ENCODE measurements around the gene DRC7. TPM values are rescaled to one million over a fixed set of nuclear protein-coding genes. Genes with fewer than 3 reads are reported as not detected.
A peak's percentile ranks its signal among the peaks of the same experiment; 100 is the strongest.

The DRC7 gene
- total RNA-seq, 4 donors from 2014 or later = 0.22 to 7.1 TPM; not detected in 2

DNA sequence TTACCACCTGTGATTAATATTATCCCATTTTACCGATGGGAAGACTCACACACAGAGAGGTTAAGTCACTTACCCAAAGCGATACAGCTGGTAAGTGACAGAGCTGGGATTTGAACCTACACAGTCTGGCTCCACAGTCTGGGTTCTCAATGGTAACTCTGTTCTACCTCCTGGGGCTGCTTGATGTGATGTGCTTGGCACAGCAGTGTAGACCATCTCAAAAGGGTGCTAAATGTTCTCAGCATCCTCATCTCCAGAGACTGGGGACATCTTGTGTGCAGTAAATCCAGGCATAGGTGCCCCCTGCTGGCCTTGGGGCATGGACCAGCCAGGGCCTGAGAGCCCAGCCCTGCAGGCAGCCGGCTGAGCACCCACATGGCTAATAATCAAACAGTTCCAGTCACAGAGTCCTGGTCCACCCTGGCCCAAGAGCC is 25.6 kb downstream of the DRC7 start:
- H3K27me3 ChIP-seq = no peaks in the 10 kb centered on the region
- no peak for TF ChIP-seq POLR2A (IDR thresholded peaks at IDR 0.05)
- TF ChIP-seq, protein P1, sequence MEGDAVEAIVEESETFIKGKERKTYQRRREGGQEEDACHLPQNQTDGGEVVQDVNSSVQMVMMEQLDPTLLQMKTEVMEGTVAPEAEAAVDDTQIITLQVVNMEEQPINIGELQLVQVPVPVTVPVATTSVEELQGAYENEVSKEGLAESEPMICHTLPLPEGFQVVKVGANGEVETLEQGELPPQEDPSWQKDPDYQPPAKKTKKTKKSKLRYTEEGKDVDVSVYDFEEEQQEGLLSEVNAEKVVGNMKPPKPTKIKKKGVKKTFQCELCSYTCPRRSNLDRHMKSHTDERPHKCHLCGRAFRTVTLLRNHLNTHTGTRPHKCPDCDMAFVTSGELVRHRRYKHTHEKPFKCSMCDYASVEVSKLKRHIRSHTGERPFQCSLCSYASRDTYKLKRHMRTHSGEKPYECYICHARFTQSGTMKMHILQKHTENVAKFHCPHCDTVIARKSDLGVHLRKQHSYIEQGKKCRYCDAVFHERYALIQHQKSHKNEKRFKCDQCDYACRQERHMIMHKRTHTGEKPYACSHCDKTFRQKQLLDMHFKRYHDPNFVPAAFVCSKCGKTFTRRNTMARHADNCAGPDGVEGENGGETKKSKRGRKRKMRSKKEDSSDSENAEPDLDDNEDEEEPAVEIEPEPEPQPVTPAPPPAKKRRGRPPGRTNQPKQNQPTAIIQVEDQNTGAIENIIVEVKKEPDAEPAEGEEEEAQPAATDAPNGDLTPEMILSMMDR (IDR thresholded peaks at IDR 0.05) = peak in 5 of 6 experiments; percentile 19 to 57 (median 53)
- 55 to 67% methylated on average over 3 of the region's 3 CpGs for WGBS, 2 donors
- no peaks in the 10 kb centered on the region for H3K4me1 ChIP-seq
- DNase-seq = peak; percentile 63 to 69
- no peak overlapping the region for H3K27ac ChIP-seq
- no peaks in the 10 kb centered on the region for H3K36me3 ChIP-seq
- H3K9me3 ChIP-seq = no peaks in the 10 kb centered on the region
- intact Hi-C loops (cut with DNase I) = loop anchor here (10.0 kb wide), 1 partner anchor 145 kb away; no protein-coding TSS in a partner anchor
- H3K4me3 ChIP-seq (replicated peaks in 1 of 3) = no peak overlapping the region

DNA sequence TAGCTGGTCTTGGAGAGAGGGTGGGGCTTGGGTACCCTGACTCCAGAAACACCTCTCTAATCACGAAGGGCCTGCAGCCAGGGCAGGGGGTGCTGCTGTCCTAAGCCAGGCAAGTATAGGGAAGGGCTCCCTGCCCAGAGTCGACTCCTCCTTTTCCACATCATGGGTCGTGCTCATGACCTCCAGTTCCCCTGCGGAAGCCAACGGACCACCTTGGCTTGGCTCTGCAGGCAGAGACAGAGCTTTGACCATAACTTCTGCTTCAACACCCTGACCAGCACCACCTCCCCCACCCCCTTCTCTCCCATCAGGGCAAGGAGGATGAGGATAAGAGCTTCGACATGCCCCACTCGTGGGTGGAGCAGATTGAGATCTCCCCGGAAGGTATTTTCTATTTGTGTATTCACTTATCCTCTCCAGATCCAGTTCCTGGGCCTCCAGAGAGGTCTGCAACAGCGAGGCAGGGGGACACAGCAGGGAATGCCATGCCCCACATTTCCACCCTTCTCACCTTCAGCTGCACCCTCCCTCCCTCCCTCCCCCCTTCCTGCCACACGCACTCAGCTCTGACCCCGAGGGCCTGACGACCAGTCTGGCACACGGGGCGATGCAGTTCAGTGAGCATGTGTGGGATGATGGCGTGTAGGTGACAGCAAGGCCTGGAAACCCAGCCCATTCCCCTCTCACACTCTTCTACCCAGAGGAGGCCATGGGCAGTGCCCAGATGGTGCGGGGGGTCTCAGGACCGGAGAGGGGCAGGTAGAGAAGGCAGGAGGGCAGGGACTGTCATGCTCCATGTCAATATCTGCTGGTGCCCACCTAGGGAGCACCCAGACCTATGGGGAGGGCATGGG is 27.0 kb downstream of the DRC7 start:
- no peak for DNase-seq
- intact Hi-C loops (cut with DNase I) = loop anchor here (10.0 kb wide), 1 partner anchor 147 kb away; no protein-coding TSS in a partner anchor
- TF ChIP-seq POLR2A (IDR thresholded peaks at IDR 0.05) = no peak
- TF ChIP-seq, protein P1 (IDR thresholded peaks at IDR 0.05) = no peak

DNA sequence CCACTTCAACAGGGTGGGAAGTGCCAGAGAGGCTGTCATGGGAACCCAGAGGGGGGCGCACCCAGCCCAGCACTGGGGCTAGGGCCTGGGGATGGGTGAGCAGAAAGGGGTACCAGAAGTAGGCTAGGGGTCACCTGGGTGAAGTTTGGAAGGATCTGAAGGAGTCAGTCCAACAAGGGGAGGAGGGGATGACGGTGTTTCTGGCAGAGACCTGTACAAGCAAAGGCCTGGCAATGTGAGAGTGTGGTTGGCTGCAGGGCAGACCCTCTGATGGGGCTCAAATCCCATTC is 27.5 kb downstream of the DRC7 start:
- no peaks in the 10 kb centered on the region for H3K9me3 ChIP-seq
- DNase-seq = no peak
- intact Hi-C loops (cut with DNase I) = loop anchor here (10.0 kb wide), 1 partner anchor 147 kb away; no protein-coding TSS in a partner anchor
- no peak overlapping the region for H3K4me3 ChIP-seq (replicated peaks in 1 of 3)
- no peak for TF ChIP-seq POLR2A (IDR thresholded peaks at IDR 0.05)
- TF ChIP-seq, protein P1 (IDR thresholded peaks at IDR 0.05) = no peak
- no peaks in the 10 kb centered on the region for H3K36me3 ChIP-seq
- 83 to 90% methylated on average over 2 of the region's 2 CpGs for WGBS, 2 donors
- no peak overlapping the region for H3K27ac ChIP-seq
- H3K4me1 ChIP-seq = no peaks in the 10 kb centered on the region
- no peaks in the 10 kb centered on the region for H3K27me3 ChIP-seq

More for the DNA sequence above, 27.0 kb downstream of the DRC7 start:
- no peaks in the 10 kb centered on the region for H3K36me3 ChIP-seq
- H3K4me1 ChIP-seq = no peaks in the 10 kb centered on the region
- 61 to 68% methylated on average over 13 to 16 of the region's 17 CpGs for WGBS, 2 donors
- no peaks in the 10 kb centered on the region for H3K27me3 ChIP-seq
- no peak overlapping the region for H3K4me3 ChIP-seq (replicated peaks in 1 of 3)
- H3K9me3 ChIP-seq = no peaks in the 10 kb centered on the region
- H3K27ac ChIP-seq = no peak overlapping the region

DNA sequence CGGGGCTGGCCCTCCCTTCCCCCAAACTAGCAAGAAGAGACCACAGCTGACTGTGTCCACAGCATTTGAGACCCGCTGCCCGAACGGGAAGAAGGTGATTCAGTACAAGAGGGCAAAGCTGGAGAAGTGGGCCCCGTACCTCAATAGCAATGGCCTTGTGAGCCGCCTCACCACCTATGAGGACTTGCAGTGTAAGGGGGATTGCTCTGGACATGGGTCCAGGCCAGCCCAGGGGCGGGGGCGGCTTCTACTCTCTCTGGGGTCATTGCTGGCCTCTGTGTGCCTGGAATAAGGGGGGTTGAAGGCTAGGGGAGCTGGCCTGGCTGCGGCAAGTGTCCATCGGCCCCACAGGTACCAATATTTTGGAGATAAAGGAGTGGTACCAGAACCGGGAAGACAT is 28.0 kb downstream of the DRC7 start:
- WGBS, 2 donors = 75 to 90% methylated on average over 11 of the region's 11 CpGs
- Histone ChIP-seq H3K27me3 (no peaks in the 10 kb centered on the region), H3K36me3 (no peaks in the 10 kb centered on the region), H3K4me1 (no peaks in the 10 kb centered on the region), H3K4me3 (replicated peaks in 1 of 3) (no peak overlapping the region), H3K9me3 (no peaks in the 10 kb centered on the region), H3K27ac (no peak overlapping the region)
- intact Hi-C loops (cut with DNase I) = loop anchor here (10.0 kb wide), 1 partner anchor 148 kb away; no protein-coding TSS in a partner anchor
- TF ChIP-seq POLR2A (IDR thresholded peaks at IDR 0.05) = no peak
- TF ChIP-seq, protein P1 (IDR thresholded peaks at IDR 0.05) = no peak
- no peak for DNase-seq

DNA sequence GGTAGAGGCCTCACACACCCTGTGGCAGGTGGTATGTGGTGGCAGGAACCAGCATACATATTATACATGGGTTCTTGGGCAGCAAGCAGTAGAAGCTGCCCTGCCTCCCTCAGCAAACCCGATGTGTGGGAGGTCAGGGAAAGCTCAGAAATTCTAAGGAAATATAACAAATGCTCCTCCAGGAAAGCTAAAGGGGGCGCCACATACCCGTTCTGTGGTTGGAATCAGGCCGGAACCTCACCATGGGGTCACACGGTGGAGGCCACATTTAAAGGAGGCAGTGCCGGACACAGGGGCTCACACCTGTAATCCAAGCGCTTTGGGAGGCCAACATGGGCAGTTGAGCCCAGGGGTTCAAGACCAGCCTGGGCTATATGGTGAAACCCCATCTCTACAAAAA is 28.6 kb downstream of the DRC7 start:
- TF ChIP-seq, protein P1 (IDR thresholded peaks at IDR 0.05) = no peak
- no peak for TF ChIP-seq POLR2A (IDR thresholded peaks at IDR 0.05)
- WGBS, 2 donors = 65 to 77% methylated on average over 7 of the region's 7 CpGs
- no peaks in the 10 kb centered on the region for H3K36me3 ChIP-seq
- intact Hi-C loops (cut with DNase I) = loop anchor here (10.0 kb wide), 1 partner anchor 148 kb away; no protein-coding TSS in a partner anchor
- no peaks in the 10 kb centered on the region for H3K4me1 ChIP-seq
- no peak overlapping the region for H3K27ac ChIP-seq
- H3K27me3 ChIP-seq = no peaks in the 10 kb centered on the region
- H3K9me3 ChIP-seq = no peaks in the 10 kb centered on the region
- no peak overlapping the region for H3K4me3 ChIP-seq (replicated peaks in 1 of 3)
- DNase-seq = no peak

Measured in thyroid gland (tissue), 4 donors.